ENCODE measurements around the gene TFPT.

TFPT gene

GRCh38 chr19:54136086-54136863 is 20.8 kb upstream of the TFPT start:
- H3K9me3 Mint-ChIP-seq, result no peaks in the 10 kb centered on the region
- DNase-seq (no peak), ATAC-seq (no peak)
- peaks cover 42% of the 10 kb centered on the region for H3K4me1 Mint-ChIP-seq
- peak overlapping the region; percentile 88 to 98 for H3K27ac Mint-ChIP-seq
- H3K27me3 Mint-ChIP-seq, result no peaks in the 10 kb centered on the region
- peak overlapping the region; percentile 89 to 97 for H3K4me3 Mint-ChIP-seq

- Mint-ChIP-seq H3K27ac (peak overlapping the region in 1 of 2 donors; percentile 37), H3K4me3 (no peak overlapping the region), H3K27me3 (no peaks in the 10 kb centered on the region), H3K4me1 (peaks cover 23% of the 10 kb centered on the region), H3K9me3 (no peaks in the 10 kb centered on the region)
- ATAC-seq (no peak), DNase-seq (no peak)
These were observed 18.6 kb upstream of the TFPT start for GRCh38 chr19:54133957-54134590.

DNA sequence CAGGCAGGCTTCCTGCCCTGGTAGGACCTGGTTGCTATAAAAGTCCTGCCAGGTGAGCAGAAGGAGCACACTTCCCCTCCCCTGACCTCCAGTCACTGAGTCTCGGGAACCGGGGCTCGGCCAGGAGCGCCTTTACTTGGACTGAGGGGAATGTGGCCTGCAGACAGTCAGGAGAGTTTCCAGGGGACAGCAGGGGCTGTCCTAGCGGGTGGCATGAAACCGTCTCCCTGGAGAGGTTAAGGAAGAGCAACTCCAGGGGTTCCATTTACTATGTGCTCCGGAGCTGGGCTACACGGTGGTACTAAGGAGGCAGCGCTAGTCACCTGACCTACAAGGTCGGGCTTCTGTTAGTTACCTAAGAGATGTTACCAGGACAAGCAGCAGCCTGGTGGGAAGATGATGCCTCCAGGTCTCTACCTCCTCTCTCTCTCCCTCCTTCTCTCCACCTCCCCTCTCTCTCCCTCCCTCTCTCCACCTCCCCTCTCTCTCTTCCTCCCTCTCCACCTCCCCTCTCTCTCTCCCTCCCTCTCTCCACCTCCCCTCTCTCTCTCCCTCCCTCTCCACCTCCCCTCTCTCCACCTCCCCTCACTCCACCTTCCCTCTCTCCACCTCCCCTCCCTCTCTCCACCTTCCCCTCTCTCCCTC is 18.0 kb upstream of the TFPT start:
- no peak for DNase-seq
- Mint-ChIP-seq H3K27ac (no peak overlapping the region), H3K9me3 (no peaks in the 10 kb centered on the region), H3K4me3 (no peak overlapping the region), H3K4me1 (peaks cover 17% of the 10 kb centered on the region), H3K27me3 (no peaks in the 10 kb centered on the region)
- no peak for ATAC-seq

GRCh38 chr19:54129617-54129996 is 14.2 kb upstream of the TFPT start:
- no peak for ATAC-seq
- Mint-ChIP-seq H3K27ac (no peak overlapping the region), H3K4me3 (no peak overlapping the region), H3K4me1 (peaks cover 5% of the 10 kb centered on the region), H3K9me3 (no peaks in the 10 kb centered on the region), H3K27me3 (no peaks in the 10 kb centered on the region)
- DNase-seq, result no peak

DNA sequence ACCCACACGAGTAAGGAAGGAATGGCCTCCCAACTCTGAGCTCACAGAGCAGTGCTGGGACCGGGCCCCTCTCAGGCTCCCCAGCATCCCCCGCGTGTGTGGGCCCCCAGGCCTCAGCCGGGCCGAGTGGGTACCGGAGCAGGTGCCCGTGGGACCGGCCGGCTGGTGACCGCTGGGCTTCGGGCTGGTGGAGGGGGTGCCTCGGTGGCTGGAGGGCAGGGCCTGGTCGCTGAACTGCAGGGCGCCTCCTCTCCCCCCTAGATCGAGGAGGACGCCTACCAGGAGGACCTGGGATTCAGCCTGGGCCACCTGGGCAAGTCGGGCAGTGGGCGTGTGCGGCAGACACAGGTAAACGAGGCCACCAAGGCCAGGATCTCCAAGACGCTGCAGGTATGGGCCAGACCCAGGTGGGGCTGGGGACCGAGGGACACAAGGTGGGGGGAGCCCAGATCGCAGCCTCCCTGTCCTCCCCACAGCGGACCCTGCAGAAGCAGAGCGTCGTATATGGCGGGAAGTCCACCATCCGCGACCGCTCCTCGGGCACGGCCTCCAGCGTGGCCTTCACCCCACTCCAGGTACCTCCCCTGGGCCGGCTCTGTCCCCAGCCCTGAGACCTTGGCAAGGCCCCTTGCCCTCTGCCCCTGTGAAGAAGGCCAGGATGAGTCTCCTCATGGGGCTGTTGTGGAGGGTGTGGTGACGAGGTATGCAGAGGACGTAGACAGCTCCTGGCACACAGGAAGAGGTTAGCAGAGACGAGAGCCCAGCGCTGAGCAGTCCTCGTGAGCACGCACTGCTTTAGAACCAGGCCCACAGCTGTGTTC is 13.5 kb upstream of the TFPT start:
- peak overlapping the region in 1 of 2 donors; percentile 6 for H3K27ac Mint-ChIP-seq
- ATAC-seq (peak; percentile 42), DNase-seq (no peak)
- no peak overlapping the region for H3K4me3 Mint-ChIP-seq
- H3K9me3 Mint-ChIP-seq, result no peaks in the 10 kb centered on the region
- no peaks in the 10 kb centered on the region for H3K27me3 Mint-ChIP-seq
- H3K4me1 Mint-ChIP-seq, result no peaks in the 10 kb centered on the region

DNA sequence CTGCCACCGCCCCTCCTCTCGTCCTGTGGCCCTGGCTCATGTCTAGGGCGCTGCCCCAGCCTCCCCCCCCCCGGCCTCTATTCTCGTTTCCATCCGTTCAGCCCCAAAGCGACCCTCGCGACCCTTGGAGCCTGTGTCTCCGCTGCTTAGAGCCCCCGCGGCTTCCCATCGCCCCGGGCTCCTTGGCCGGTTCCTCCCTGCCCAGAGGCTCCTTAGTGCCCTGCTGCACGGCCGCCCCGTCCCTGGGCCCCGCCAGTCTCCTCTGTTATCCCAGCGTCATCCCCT is 12.9 kb upstream of the TFPT start:
- Mint-ChIP-seq H3K27me3 (no peaks in the 10 kb centered on the region), H3K4me3 (no peak overlapping the region), H3K4me1 (no peaks in the 10 kb centered on the region), H3K27ac (no peak overlapping the region), H3K9me3 (no peaks in the 10 kb centered on the region)
- ATAC-seq (peak; percentile 14), DNase-seq (no peak)

DNA sequence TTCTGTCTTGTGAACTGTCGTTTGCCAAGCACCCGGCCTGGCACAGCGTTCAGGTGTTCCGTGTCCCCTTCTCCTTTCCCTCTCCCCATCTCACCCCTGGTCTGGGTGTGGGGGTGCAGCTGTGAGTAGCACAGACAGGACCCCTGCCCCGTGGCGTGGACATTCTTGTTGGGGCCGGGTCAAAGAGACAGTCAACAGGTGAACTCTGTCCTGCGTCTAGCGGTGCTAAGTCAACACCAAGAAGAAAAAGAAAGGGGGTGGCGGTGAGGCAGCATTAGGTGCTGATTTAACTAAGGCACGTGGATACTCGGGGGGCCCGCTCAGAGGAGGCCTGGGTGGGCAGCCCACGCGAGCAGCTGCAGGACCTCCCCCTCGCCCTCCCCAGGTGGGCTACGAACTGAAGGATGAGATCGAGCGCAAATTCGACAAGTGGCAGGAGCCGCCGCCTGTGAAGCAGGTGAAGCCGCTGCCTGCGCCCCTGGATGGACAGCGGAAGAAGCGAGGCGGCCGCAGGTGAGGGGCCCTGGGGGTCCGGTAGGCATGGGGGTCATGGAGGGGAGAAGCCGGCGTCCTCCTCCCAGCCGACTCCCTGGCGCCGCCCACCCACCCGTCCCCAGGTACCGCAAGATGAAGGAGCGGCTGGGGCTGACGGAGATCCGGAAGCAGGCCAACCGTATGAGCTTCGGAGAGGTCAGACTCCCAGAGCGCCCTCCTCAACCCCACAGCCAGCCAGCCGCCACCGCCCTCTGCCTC is 12.4 kb upstream of the TFPT start:
- ATAC-seq (peak; percentile 8), DNase-seq (no peak)
- Mint-ChIP-seq H3K27me3 (no peaks in the 10 kb centered on the region), H3K27ac (peak overlapping the region in 1 of 2 donors; percentile 76), H3K9me3 (no peaks in the 10 kb centered on the region), H3K4me3 (no peak overlapping the region), H3K4me1 (no peaks in the 10 kb centered on the region)

- DNase-seq, result no peak
- no peak for ATAC-seq
- no peak overlapping the region for H3K4me3 Mint-ChIP-seq
- no peaks in the 10 kb centered on the region for H3K4me1 Mint-ChIP-seq
- H3K9me3 Mint-ChIP-seq, result no peaks in the 10 kb centered on the region
- H3K27ac Mint-ChIP-seq, result peak overlapping the region in 1 of 2 donors; percentile 95
- no peaks in the 10 kb centered on the region for H3K27me3 Mint-ChIP-seq
These were observed 10.3 kb upstream of the TFPT start for GRCh38 chr19:54125713-54126112.

GRCh38 chr19:54124393-54124792 is 8.9 kb upstream of the TFPT start:
- no peak overlapping the region for H3K27ac Mint-ChIP-seq
- H3K4me1 Mint-ChIP-seq, result no peaks in the 10 kb centered on the region
- H3K27me3 Mint-ChIP-seq, result no peaks in the 10 kb centered on the region
- no peak for ATAC-seq
- no peak overlapping the region for H3K4me3 Mint-ChIP-seq
- H3K9me3 Mint-ChIP-seq, result no peaks in the 10 kb centered on the region
- no peak for DNase-seq

DNA sequence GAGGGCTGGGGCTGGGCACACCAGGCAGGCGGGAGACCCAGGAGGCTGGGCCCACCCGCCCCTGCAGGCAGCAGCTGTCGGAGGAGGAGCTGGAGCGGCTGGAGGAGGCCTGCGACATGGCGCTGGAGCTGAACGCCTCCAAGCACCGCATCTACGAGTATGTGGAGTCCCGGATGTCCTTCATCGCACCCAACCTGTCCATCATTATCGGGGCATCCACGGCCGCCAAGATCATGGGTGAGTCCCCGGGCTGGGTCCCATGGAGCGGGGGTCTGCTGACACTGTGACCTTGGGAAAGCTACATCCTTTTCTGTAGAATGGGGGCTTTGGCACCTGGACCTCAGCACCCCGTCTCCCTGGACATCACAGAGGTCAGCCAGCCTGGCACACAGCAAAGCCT is 8.2 kb upstream of the TFPT start:
- Mint-ChIP-seq H3K27me3 (no peaks in the 10 kb centered on the region), H3K4me1 (no peaks in the 10 kb centered on the region), H3K4me3 (no peak overlapping the region), H3K9me3 (no peaks in the 10 kb centered on the region), H3K27ac (no peak overlapping the region)
- no peak for DNase-seq
- no peak for ATAC-seq

GRCh38 chr19:54121259-54121658 is 5.8 kb upstream of the TFPT start:
- no peak for ATAC-seq
- Mint-ChIP-seq H3K9me3 (no peaks in the 10 kb centered on the region), H3K27ac (no peak overlapping the region), H3K4me1 (peaks cover 17% of the 10 kb centered on the region), H3K4me3 (no peak overlapping the region), H3K27me3 (no peaks in the 10 kb centered on the region)
- DNase-seq, result no peak

DNA sequence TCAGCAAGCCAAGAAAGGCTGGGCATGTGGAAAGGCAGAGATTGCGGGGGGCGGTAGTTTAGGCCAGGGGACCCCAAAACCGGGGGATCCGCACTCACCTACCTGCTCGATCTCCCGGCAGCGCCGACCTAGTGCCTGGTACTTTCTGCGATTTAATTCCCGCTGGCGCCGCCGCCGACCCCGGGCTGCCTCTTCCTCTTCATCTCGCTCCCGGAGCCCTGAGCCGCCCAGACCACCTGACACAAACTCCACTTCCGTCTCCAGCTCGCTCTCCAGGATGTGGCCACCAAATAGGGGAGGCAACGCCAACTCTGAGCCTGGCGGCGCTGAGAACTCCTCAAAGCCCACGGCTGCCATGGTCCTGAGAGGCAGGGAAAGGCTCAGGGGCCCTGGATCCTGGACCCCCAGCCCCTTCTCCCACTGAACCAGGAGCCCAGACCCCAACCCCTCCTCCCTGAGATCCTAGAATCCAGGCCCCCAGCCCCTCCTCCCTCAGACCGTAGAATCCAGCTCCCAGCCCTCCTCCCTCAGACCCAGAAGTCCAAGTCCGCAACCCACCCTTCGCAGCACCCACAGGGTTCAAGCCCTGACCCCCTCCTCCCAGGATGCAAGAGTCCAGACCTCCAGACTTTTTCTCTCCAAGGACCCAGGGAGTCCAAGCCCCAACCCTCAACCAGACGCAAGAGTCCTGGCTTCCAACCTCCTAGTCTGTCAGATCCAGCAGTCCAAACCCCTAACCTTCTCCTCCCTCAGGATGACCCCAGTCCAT is 933 bp downstream of the TFPT start:
- no peaks in the 10 kb centered on the region for H3K27me3 Mint-ChIP-seq
- ATAC-seq, result peak; percentile 69

DNA sequence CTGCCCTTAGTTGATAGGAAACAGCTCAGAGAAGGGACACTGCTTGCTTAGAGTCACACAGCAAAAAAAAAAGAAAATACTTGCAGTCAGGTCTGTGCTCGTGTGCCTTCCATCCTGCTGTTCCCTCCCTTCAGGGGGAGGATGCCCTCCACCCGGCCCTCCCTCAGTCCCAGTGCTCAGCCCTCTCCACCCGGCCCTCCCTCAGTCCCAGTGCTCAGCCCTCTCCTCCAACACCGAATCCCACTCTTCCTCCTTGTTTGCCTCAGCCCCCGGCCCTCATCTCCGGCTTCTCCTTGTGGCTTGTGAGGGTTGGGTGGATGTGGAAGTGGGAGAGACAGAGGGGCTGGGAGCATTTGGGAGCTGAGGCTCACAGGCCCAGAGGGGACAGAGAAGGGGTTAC is 5.8 kb downstream of the TFPT start:
- DNase-seq (no peak), ATAC-seq (no peak)
- Mint-ChIP-seq H3K4me3 (no peak overlapping the region), H3K4me1 (peaks cover 39% of the 10 kb centered on the region), H3K27ac (no peak overlapping the region), H3K27me3 (no peaks in the 10 kb centered on the region), H3K9me3 (no peaks in the 10 kb centered on the region)

More for the DNA sequence above, 933 bp downstream of the TFPT start:
- Mint-ChIP-seq H3K27ac (peak overlapping the region; percentile 87 to 95), H3K4me1 (peaks cover 48% of the 10 kb centered on the region), H3K9me3 (no peaks in the 10 kb centered on the region), H3K4me3 (peak overlapping the region; percentile 85 to 93)
- DNase-seq, result peak; percentile 19 to 58

GRCh38 chr19:54108496-54108895 is 7.0 kb downstream of the TFPT start:
- Mint-ChIP-seq H3K9me3 (no peaks in the 10 kb centered on the region), H3K4me1 (peaks cover 34% of the 10 kb centered on the region), H3K4me3 (no peak overlapping the region), H3K27ac (no peak overlapping the region), H3K27me3 (no peaks in the 10 kb centered on the region)
- DNase-seq (no peak), ATAC-seq (no peak)
